H1 (cell line): ENCODE data around the gene P4HA3. TPM values are rescaled to one million over a fixed set of nuclear protein-coding genes. Genes with fewer than 3 reads are reported as not detected.

Experiments
- CTCF ChIA-PET: fragments of 300-600 bp; sonication (Branson Sonifier 250); formaldehyde crosslinking; loops from one replicate; lab custom pipeline; 2021; ENCODE audit not compliant: partially characterized antibody; lab: Charles Lee
- POLR2A ChIA-PET: fragments of 300-600 bp; sonication (Branson Sonifier 250); formaldehyde crosslinking; loops from one replicate; lab custom pipeline; 2021; ENCODE audit warnings: inconsistent platforms; ENCODE audit not compliant: partially characterized antibody; lab: Charles Lee
- DNase-seq, 2 experiments: peaks; one replicate each; pipeline versions ENCODE4 v3.0.0 to v3.0.0-alpha.2; 2010 to 2022; ENCODE audit warnings: low spot score in 2 of 2, low read depth in 1 of 2, mixed read lengths in 1 of 2
- FAIRE-seq: peaks from 2 replicates; lab custom pipeline; 2011; peaks lifted over from hg19 to GRCh38; lab: Jason Lieb, UNC
- H2AFZ ChIP-seq: 2 replicates; pipeline ENCODE4 v1.8.1; 2012; ENCODE audit warnings: low read length, inconsistent platforms
- H2AK5ac ChIP-seq: 2 replicates; pipeline ENCODE4 v1.6.1; 2013; ENCODE audit warnings: low read depth, low read length
- H2BK120ac ChIP-seq: replicated peaks from 2 replicates; pipeline ENCODE3; 2013; ENCODE audit warnings: low read depth, low read length, inconsistent platforms
- H2BK12ac ChIP-seq: 2 replicates; pipeline ENCODE4 v1.6.1; 2013; ENCODE audit warnings: low read depth, low read length
- H2BK15ac ChIP-seq: 2 replicates; pipeline ENCODE4 v1.6.1; 2013; ENCODE audit warnings: low read length
- H2BK20ac ChIP-seq: 2 replicates; pipeline ENCODE4 v1.6.1; 2013; ENCODE audit warnings: low read length
- H2BK5ac ChIP-seq: 2 replicates; pipeline ENCODE4 v1.6.1; 2013; ENCODE audit warnings: low read depth, low read length
- H3K14ac ChIP-seq: 2 replicates; pipeline ENCODE4 v1.6.1; 2013; ENCODE audit warnings: inconsistent platforms; ENCODE audit not compliant: insufficient read length
- H3K18ac ChIP-seq: 2 replicates; pipeline ENCODE4 v1.6.1; 2013; ENCODE audit warnings: low read length; ENCODE audit errors: extremely low read depth
- H3K23ac ChIP-seq: 2 replicates; pipeline ENCODE4 v1.6.1; 2013; ENCODE audit warnings: inconsistent platforms; ENCODE audit not compliant: insufficient read length
- H3K23me2 ChIP-seq: 2 replicates; pipeline ENCODE4 v1.6.1; 2013; ENCODE audit warnings: low read depth, low read length
- H3K27ac ChIP-seq: 2 replicates; pipeline ENCODE4 v1.6.1; 2011; ENCODE audit warnings: low read depth, low read length, inconsistent platforms
- H3K27me3 ChIP-seq, 4 experiments: replicated peaks in 1 of 4; 1 replicate in 1 of 4; 2 replicates in 3 of 4; pipeline versions ENCODE4 v1.6.1 to v1.8.1; 2011 to 2013; ENCODE audit warnings: low read length in 3 of 4, mild to moderate bottlenecking in 3 of 4, inconsistent platforms in 2 of 4, mixed read lengths in 2 of 4, moderate library complexity in 1 of 4; ENCODE audit not compliant: control insufficient read depth in 3 of 4, insufficient read depth in 3 of 4; ENCODE audit errors: extremely low read depth in 1 of 4
- H3K36me3 ChIP-seq, 4 experiments: 2 replicates each; pipeline versions ENCODE4 v1.6.1 to v1.8.1; 2011 to 2013; ENCODE audit warnings: mild to moderate bottlenecking in 4 of 4, low read length in 3 of 4, moderate library complexity in 2 of 4, control low read depth in 1 of 4, inconsistent platforms in 1 of 4; ENCODE audit not compliant: insufficient read depth in 4 of 4, control insufficient read depth in 2 of 4
- H3K4ac ChIP-seq: replicated peaks from 2 replicates; pipeline ENCODE3; 2013; ENCODE audit warnings: low read length, low read depth, mixed read lengths, inconsistent platforms; ENCODE audit not compliant: insufficient read length
- H3K4me1 ChIP-seq, 4 experiments: replicated peaks in 1 of 4; 1 replicate in 1 of 4; 2 replicates in 3 of 4; pipeline versions ENCODE4 v1.6.1 to v1.8.1; 2011 to 2013; ENCODE audit warnings: low read length in 3 of 4, inconsistent platforms in 2 of 4, mixed read lengths in 1 of 4; ENCODE audit not compliant: insufficient read depth in 4 of 4, control insufficient read depth in 3 of 4
- H3K4me2 ChIP-seq, 2 experiments: 2 replicates each; pipeline versions ENCODE4 v1.6.1 to v1.8.1; 2011 to 2013; ENCODE audit warnings: low read depth in 2 of 2, low read length in 2 of 2, control low read depth in 1 of 2, inconsistent platforms in 1 of 2, mild to moderate bottlenecking in 1 of 2; ENCODE audit not compliant: insufficient read depth in 1 of 2
- H3K4me3 ChIP-seq, 4 experiments: fragments of 200-600, 300-600 bp in 1 of 4; sonication (generic), shearing (Covaris generic), sonication (Bioruptor Twin) in 1 of 4; 2 replicates each; pipeline versions ENCODE4 v1.5.1 to v1.8.1; 2011 to 2016; ENCODE audit warnings: low read length in 4 of 4, low read depth in 3 of 4, control low read depth in 2 of 4, inconsistent platforms in 2 of 4, mild to moderate bottlenecking in 2 of 4, mixed read lengths in 1 of 4, moderate library complexity in 1 of 4; ENCODE audit not compliant: insufficient read depth in 2 of 4; ENCODE audit errors: extremely low read depth in 1 of 4
- H3K56ac ChIP-seq: replicated peaks from 2 replicates; pipeline ENCODE3; 2013; ENCODE audit warnings: low read depth, mild to moderate bottlenecking, mixed read lengths, low read length, inconsistent platforms; ENCODE audit not compliant: insufficient read length
- H3K79me1 ChIP-seq: 2 replicates; pipeline ENCODE4 v1.6.1; 2013; ENCODE audit warnings: low read depth, low read length, control low read depth
- H3K79me2 ChIP-seq, 2 experiments: 2 replicates each; pipeline versions ENCODE4 v1.6.1 to v1.8.1; 2012 to 2013; ENCODE audit warnings: low read length in 2 of 2, mild to moderate bottlenecking in 2 of 2, inconsistent platforms in 1 of 2; ENCODE audit not compliant: insufficient read depth in 2 of 2, control insufficient read depth in 1 of 2
- H3K9ac ChIP-seq, 4 experiments: replicated peaks in 1 of 4; 1 replicate in 1 of 4; 2 replicates in 3 of 4; pipeline versions ENCODE4 v1.6.1 to v1.8.1; 2011 to 2013; ENCODE audit warnings: low read depth in 3 of 4, low read length in 3 of 4, control low read depth in 2 of 4, mild to moderate bottlenecking in 2 of 4, moderate library complexity in 2 of 4, inconsistent platforms in 1 of 4; ENCODE audit errors: extremely low read depth in 1 of 4
- H3K9me3 ChIP-seq, 2 experiments: 2 replicates each; pipeline versions ENCODE4 v1.6.1 to v1.8.1; 2012 to 2013; ENCODE audit warnings: mild to moderate bottlenecking in 2 of 2, moderate library complexity in 2 of 2, control low read depth in 1 of 2, inconsistent platforms in 1 of 2, low read depth in 1 of 2, low read length in 1 of 2, mixed read lengths in 1 of 2; ENCODE audit not compliant: insufficient read depth in 2 of 2
- H4K20me1 ChIP-seq, 2 experiments: replicated peaks in 1 of 2; 2 replicates each; pipeline versions ENCODE3 to v1.8.1; 2011 to 2013; ENCODE audit warnings: inconsistent platforms in 2 of 2, low read length in 2 of 2, mild to moderate bottlenecking in 1 of 2; ENCODE audit not compliant: insufficient read depth in 2 of 2, control insufficient read depth in 1 of 2
- H4K5ac ChIP-seq: 2 replicates; pipeline ENCODE4 v1.6.1; 2013; ENCODE audit warnings: low read length, low read depth, mixed read lengths, inconsistent platforms; ENCODE audit not compliant: insufficient read length
- H4K8ac ChIP-seq: 2 replicates; pipeline ENCODE4 v1.8.0; 2013; ENCODE audit warnings: mild to moderate bottlenecking, moderate library complexity, low read length, inconsistent platforms; ENCODE audit not compliant: insufficient read depth; ENCODE audit errors: extremely low read depth
- H4K91ac ChIP-seq: replicated peaks from 2 replicates; pipeline ENCODE3; 2013; ENCODE audit warnings: low read length, mixed read lengths, inconsistent platforms; ENCODE audit not compliant: insufficient read length
- ZNF274 ChIP-seq: IDR thresholded peaks from 2 replicates; pipeline ENCODE4 v1.7.0; 2012; ENCODE audit warnings: low read length, borderline replicate concordance; ENCODE audit errors: extremely low read depth
- WGBS, 2 experiments: shearing (Covaris generic) in 1 of 2; methylation state at CpG; one replicate each; pipeline versions ENCODE4 v1.1.6 to v1.1.7; 2013 to 2015; ENCODE audit warnings: low lambda C conversion rate in 2 of 2, mixed read lengths in 2 of 2, inconsistent platforms in 1 of 2, low coverage in 1 of 2, missing lambda C conversion rate in 1 of 2; ENCODE audit not compliant: insufficient replicate concordance in 2 of 2, insufficient coverage in 1 of 2, insufficient read length in 1 of 2; ENCODE audit errors: extremely low coverage in 1 of 2, missing lambda C conversion rate in 1 of 2; 5-methylcytosine and 5-hydroxymethylcytosine counted together
- polyA plus RNA-seq, 7 experiments: library from polyadenylated mRNA; depleted of rRNA in 3 of 7; stranded (reverse) in 5 of 7; unstranded in 2 of 7; fragments of >200 nt in 5 of 7; fragments of 200-250 nt in 2 of 7; gene quantifications; 1 replicate in 5 of 7; 2 replicates in 1 of 7; 4 replicates in 1 of 7; pipeline versions ENCODE4 v1.2.1 to v1.2.3, GENCODE V29; 2011 to 2013; ENCODE audit warnings: missing spikeins in 2 of 7, mixed read lengths in 2 of 7
- total RNA-seq: library from RNA; stranded (reverse); fragmentation: NEBNext Ultra II Directional; extraction: Animal tissue kit (Norgen Biotek cat#: 25700); gene quantifications from 2 replicates; pipeline ENCODE4 v1.2.1, GENCODE V29; 2021
- TF ChIP-seq, protein P1 (sequence below), 3 experiments: IDR thresholded peaks; 1 replicate in 2 of 3; 2 replicates in 1 of 3; pipeline versions ENCODE4 v1.5.1 to v1.6.1; 2011; ENCODE audit warnings: low read length in 3 of 3, mild to moderate bottlenecking in 3 of 3, inconsistent platforms in 2 of 3, low read depth in 1 of 3, moderate library complexity in 1 of 3; ENCODE audit not compliant: insufficient read depth in 1 of 3; ENCODE audit errors: control extremely low read depth in 1 of 3

The P4HA3 gene
- total and polyA plus RNA-seq, 2 of the 8 experiments (the other 6 are each of a cell fraction or from before 2014, with no cell fraction given), result 0.06 TPM; not detected in 1

- H3K23me2 ChIP-seq, result no peaks in the 10 kb centered on the region
- H3K56ac ChIP-seq, result no peak overlapping the region
- no peak overlapping the region for H2BK5ac ChIP-seq
- no peak overlapping the region for H4K91ac ChIP-seq
- H3K23ac ChIP-seq, result no peak overlapping the region
- H2BK12ac ChIP-seq, result no peak overlapping the region
- H3K9me3 ChIP-seq, result no peaks in the 10 kb centered on the region; a peak in 1 of 4 replicates
- no peaks in the 10 kb centered on the region for H4K20me1 ChIP-seq
- 81% methylated on average over 5 of the region's 5 CpGs; no CpG with 5 or more reads in 1 of the 2 experiments for WGBS, 2 experiments
- no peaks in the 10 kb centered on the region for H3K79me1 ChIP-seq
- FAIRE-seq (no peak), DNase-seq (no peak)
- H2BK120ac ChIP-seq, result no peak overlapping the region
- no peaks in the 10 kb centered on the region for H3K4me1 ChIP-seq
- ChIA-PET POLR2A (no interaction called here), CTCF (interaction anchor here (1.0 to 5.1 kb wide), 2 partner anchors 64 to 118 kb away, joined by 3 to 34 read pairs; no protein-coding TSS in a partner anchor)
- H3K27ac ChIP-seq, result no peak overlapping the region
- H3K18ac ChIP-seq, result no peak overlapping the region
- no peak overlapping the region for H4K5ac ChIP-seq
- H3K9ac ChIP-seq, result no peak overlapping the region
- H4K8ac ChIP-seq, result no peak overlapping the region
- H3K79me2 ChIP-seq, result no peaks in the 10 kb centered on the region
- H2BK15ac ChIP-seq, result no peak overlapping the region
- H2BK20ac ChIP-seq, result no peak overlapping the region
- no peak overlapping the region for H2AK5ac ChIP-seq
- no peak overlapping the region for H2AFZ ChIP-seq
- H3K14ac ChIP-seq, result no peak overlapping the region
- no peak overlapping the region for H3K4me2 ChIP-seq
- no peaks in the 10 kb centered on the region for H3K36me3 ChIP-seq
- H3K4ac ChIP-seq, result no peak overlapping the region
- no peak overlapping the region for H3K4me3 ChIP-seq
- no peaks in the 10 kb centered on the region for H3K27me3 ChIP-seq
- no peak for TF ChIP-seq ZNF274
- TF ChIP-seq, protein P1, sequence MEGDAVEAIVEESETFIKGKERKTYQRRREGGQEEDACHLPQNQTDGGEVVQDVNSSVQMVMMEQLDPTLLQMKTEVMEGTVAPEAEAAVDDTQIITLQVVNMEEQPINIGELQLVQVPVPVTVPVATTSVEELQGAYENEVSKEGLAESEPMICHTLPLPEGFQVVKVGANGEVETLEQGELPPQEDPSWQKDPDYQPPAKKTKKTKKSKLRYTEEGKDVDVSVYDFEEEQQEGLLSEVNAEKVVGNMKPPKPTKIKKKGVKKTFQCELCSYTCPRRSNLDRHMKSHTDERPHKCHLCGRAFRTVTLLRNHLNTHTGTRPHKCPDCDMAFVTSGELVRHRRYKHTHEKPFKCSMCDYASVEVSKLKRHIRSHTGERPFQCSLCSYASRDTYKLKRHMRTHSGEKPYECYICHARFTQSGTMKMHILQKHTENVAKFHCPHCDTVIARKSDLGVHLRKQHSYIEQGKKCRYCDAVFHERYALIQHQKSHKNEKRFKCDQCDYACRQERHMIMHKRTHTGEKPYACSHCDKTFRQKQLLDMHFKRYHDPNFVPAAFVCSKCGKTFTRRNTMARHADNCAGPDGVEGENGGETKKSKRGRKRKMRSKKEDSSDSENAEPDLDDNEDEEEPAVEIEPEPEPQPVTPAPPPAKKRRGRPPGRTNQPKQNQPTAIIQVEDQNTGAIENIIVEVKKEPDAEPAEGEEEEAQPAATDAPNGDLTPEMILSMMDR (IDR thresholded peaks at IDR 0.05; ENCODE audit: control extremely low read depth in 1 of 3, insufficient read depth in 1 of 3, low read depth in 1 of 3, low read length in 3 of 3), result no peak
Measured at GRCh38 chr11:74319139-74319816, 7.8 kb upstream of the P4HA3 start.
